Fibroblast of skin of right biceps (primary cell): ENCODE data around the gene SLC44A5.
A peak's percentile ranks its signal among the peaks of the same experiment; 100 is the strongest.
"Not testable (repeated sequence)": the region's sequence is repeated elsewhere in the genome, so short reads cannot be mapped to it uniquely, and the experiment has no call there.

ENCODE experiments used
- DNase-seq: peaks from one replicate; pipeline ENCODE4 v3.0.0-alpha.2; 2013

The SLC44A5 gene

GRCh38 chr1:75611014-75611413 lies at the start of gene SLC44A5:
Gene SLC44A5, minus strand, starts transcription at chr1:75611114. Its CDS starts 69,667 bp downstream, at chr1:75541447.
- DNase-seq, result no peak

GRCh38 chr1:75655931-75656330 lies 45.0 kb upstream of the SLC44A5 start:
- DNase-seq, result no peak

DNA sequence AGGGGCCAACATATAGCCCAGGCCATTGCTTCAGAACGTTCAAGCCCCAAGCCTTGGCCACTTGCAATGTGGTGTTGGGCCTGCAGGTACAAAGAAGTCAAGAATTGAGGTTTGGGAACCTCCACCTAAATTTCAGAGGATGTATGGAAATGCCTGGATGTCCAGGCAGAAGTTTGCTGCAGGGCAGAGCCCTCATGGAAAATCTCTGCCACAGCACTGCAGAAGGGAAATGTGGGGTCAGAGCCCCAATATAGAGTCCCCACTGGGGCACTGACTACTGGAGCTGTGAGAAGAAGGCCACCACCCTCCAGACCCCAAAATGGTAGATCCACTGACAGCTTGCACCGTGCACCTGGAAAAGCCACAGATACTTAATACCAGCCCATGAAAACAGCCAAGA lies 36.3 kb upstream of the SLC44A5 start:
- not testable (repeated sequence) for DNase-seq

DNA sequence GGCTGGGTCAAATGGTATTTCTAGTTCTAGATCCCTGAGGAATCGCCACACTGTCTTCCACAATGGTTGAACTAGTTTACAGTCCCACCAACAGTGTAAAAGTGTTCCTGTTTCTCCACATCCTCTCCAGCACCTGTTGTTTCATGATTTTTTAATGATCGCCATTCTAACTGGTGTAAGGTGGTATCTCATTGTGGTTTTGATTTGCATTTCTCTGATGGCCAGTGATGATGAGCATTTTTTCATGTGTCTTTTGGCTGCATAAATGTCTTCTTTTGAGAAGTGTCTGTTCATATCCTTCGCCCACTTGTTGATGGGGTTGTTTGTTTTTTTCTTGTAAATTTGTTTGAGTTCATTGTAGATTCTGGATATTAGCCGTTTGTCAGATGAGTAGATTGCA lies 34.2 kb upstream of the SLC44A5 start:
- not testable (repeated sequence) for DNase-seq

DNA sequence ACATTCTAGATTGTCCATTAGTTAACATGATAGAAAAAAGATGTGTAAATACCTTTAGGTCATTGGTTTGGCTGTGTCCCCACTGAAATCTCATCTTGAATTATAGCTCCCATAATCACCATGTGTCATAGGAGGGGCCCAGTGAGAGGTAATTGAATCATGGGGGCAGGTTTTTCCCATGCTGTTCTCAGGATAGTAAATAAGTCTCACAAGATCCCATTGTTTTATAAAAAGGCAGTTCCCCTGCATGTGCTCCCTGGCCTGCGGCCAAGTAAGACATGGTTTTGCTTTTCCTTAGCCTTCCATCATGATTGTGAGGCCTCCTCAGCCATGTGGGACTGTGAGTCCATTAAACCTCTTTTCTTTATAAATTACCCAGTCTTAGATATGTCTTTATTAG lies 32.5 kb upstream of the SLC44A5 start:
- no peak for DNase-seq

- DNase-seq, result no peak
Observed at GRCh38 chr1:75641325-75641724, 30.4 kb upstream of the SLC44A5 start.

- no peak for DNase-seq
Observed at GRCh38 chr1:75640137-75640536, 29.2 kb upstream of the SLC44A5 start.

DNA sequence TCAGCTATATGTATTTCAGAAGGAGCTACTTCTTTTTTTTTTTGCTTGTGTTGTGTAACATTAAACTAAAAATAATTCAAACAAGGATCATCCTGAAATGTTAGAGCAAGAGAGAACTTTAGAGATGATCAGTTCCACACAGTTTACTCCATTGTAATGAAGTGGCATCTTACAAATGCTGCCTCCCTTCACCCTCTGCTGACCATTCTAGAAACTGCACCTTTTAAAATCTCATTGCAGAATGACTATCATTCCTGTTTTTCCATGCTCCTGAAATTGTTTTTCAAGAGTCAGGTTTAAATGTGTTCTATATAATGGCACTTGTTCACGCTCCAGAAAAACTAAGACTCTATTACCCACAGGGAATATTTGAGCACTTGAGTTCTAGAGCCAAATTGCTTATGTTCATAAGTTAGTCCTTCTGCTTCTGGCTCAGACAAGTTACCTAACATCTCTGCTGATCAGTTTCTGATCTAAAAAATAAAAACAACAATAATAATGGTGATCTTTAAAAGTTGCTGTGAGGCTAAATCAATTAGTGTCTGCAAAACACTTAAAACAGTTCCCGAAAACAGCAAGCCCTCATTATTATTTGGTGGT lies 21.5 kb upstream of the SLC44A5 start:
- DNase-seq, result peak; percentile 9

- DNase-seq, result no peak
Observed at GRCh38 chr1:75630998-75631397, 20.1 kb upstream of the SLC44A5 start.

DNA sequence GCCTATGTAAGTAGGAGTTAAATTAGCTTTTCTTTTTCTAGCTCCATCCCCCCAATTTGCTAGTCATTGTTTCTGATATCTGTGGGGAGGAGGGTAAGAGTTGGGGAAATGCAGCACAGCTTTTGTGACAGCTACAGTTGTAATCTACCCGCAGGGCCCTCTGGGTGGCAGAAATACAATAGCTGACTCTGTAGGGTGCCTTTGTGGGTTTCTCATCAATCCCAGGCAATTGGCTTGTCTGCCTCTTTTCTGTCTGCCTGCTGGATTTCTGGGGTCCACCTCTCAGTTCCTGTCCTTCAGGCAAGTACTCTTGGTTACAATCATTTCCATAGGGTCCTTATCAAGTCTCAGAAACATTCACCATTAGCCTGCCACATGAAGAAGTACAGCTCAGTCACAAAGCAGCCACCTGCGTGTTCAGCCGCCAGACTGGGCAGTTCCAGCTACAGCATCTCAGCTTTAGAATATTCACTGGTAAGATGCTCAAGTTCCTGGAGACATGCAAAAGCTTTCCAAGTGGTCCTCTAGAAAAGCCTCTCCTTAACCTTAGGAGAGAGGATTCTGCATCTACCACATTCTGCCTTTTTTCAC lies 19.2 kb upstream of the SLC44A5 start:
- DNase-seq, result no peak

GRCh38 chr1:75625795-75626194 lies 14.9 kb upstream of the SLC44A5 start:
- DNase-seq, result no peak

GRCh38 chr1:75618382-75618781 lies 7.5 kb upstream of the SLC44A5 start:
- DNase-seq, result no peak

DNA sequence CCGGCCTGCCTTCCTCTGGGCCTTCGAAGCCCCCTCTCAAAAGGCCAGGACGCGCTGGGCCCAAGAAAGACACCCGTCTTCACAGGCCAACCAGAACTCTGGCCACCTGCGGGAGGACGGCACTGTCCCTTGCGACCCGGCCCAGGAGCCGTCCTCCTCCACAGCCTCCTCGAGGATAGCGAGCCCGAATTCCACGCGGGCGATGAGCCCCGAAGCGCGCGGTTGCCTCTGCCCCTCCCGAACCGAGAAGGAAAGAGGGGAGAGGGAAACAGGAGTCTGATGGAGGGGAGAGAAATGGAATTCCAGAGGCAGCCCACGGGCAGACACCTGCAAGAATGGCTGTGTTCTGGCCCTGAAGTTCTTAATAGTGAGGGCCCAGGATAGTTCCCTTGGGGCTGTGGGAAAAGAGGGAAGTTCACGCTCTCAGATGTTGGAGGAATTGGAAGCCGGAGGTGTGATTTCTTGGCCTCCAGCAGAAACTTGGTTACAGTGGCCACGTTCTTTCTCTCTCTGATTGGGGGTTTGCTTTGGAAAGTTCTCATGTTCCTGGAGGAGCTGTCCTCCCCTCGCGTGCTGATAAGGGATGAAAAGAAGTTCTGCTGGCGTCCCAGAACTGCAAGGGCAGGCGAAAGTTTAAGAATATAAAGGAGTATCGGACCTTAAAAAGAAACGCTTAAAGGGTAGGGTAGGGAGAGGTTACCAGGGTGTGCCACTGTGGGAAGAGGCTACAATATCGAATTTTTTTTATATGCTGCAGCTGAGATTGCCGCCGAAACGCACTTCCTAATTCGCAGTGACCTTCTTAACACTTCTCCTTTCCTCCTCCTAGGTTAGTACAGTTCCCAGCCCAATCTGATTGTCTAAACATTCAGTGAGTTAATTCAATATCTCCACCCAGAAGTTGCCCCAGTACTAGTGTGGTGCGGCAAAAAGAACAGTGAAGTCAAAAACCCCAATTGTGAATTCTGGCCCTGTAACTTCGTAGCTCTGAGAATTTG lies 5.8 kb upstream of the SLC44A5 start:
- DNase-seq, result peak; percentile 36

GRCh38 chr1:75615613-75616435 lies 4.9 kb upstream of the SLC44A5 start:
- DNase-seq, result peak; percentile 46

GRCh38 chr1:75614399-75614756 lies 3.5 kb upstream of the SLC44A5 start:
- no peak for DNase-seq

GRCh38 chr1:75613916-75614315 lies 3.0 kb upstream of the SLC44A5 start:
- DNase-seq, result no peak

DNA sequence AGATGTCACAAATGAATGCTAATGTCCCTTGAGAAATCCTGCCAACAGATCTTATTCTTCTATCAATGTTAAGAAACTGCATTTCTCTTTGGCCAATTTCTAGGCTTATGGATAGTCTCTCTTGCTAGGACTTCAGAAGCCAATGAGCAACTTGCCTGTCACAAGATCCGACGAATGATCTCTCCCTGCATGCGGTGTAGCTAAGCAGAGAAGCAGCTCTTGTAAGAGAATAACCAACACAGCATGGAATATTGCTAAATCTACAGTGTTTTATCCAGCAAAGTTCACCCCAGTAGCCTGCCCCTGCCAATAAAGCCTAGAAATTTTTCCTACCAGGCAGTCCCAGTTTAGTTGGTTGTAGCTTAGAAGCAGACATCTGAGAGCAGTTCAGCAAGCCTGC lies 2.1 kb upstream of the SLC44A5 start:
- DNase-seq, result no peak

GRCh38 chr1:75602486-75602885 lies 8.4 kb downstream of the SLC44A5 start:
- DNase-seq, result no peak

DNA sequence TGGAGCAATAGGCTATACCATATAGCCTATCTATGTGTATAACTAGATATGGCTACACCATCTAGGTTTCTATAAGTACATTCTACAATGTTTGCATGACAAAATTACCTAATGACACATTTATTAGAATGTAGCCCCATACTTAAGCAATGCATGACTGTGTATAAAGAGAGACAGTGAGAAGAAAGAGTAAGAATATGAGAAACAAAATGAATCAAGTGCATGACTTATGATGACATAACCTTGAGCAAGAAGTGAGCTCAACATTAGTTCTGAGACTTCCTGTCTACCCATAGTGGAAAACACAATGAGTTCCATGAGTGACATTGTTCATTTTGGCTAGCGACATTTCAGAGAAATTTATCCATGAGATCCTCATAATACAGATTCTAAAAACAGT lies 10.1 kb downstream of the SLC44A5 start:
- DNase-seq, result no peak

- DNase-seq, result no peak
Observed at GRCh38 chr1:75594327-75594726, 16.6 kb downstream of the SLC44A5 start.

GRCh38 chr1:75593457-75593856 lies 17.5 kb downstream of the SLC44A5 start:
- not testable (repeated sequence) for DNase-seq

DNA sequence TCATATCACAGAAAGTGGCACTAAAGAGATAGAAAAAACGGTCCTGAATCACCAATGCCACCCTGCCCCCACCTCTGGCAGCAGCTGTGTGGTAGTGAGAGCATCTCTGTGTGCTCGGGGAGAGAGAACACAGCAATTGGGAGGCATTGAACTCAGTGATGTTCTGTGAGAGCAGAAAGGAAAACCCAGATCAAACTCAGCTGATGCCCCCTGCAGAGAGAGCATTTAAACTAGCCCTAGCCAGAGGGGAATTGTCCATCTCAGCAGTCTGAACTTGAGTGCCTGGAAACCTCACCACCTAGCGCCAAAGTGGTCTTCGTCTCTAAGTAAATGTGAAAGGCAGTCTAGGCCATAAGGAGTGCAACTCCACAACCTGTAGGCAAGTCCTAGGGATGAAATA lies 21.3 kb downstream of the SLC44A5 start:
- DNase-seq, result no peak
